ENCODE measurements around the gene PLB1.

DNA sequence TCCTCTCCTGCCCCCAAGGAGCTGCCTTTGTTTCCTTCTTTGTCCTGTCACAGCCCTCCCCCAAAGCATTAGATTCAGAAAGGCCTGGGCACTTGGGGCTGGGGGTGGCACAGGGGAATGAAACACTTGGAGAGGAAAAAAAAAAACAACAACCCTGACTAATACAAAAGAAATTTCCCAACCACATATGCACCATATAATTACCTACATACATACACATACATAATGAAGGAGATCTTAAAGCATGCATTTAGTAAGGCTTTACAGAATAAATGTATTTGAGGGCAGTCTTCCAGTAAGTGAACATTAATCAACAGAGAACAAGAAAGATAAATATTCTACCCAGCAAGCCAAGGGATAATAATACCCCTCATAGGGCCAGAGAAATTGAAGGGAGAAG, 185.7 kb downstream of the PLB1 start:
- TF ChIP-seq CTCF (IDR thresholded peaks at IDR 0.05) (no peak), POLR2A (IDR thresholded peaks at IDR 0.05) (no peak)
